GM19099 (cell line): Measurements from ENCODE around the gene ZNF22.

Experiments used
- POLR2A ChIP-seq: IDR thresholded peaks from 3 replicates; pipeline ENCODE4 v1.6.1; 2011; ENCODE audit warnings: low read depth; ENCODE audit not compliant: insufficient read length; ENCODE audit errors: extremely low read depth

Gene ZNF22

DNA sequence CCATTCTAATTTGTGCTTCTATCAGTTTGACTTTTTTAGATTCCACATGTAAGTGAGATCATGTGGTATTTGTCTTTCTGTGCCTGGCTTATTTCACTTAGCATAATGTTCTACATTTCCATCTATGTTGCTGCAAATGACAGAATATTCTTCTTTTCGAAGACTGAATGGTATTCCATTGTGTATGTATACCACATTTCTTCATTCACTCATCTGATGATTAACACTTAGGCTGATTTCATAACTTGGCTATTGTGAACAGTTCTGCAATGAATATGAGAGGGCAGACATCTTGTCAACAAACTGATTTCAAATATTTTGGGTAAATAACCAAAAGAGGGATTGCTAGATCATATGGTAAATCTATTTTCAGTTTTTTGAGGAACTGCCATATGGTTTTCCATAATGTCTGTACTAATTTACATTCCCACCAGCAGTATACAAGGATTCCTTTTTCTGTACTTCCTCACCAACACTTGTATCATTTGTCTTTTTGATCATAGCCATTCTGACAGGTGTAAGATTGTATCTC, 52.9 kb downstream of the ZNF22 start:
- TF ChIP-seq POLR2A, result no peak
